A549 (cell line): Measurements from ENCODE around the gene PLEKHH1.

Experiments used
- MYC ChIP-seq: IDR thresholded peaks from 2 replicates; pipeline ENCODE4 v1.6.1; 2012; ENCODE audit warnings: mild to moderate bottlenecking, inconsistent platforms, low read length, improper control_type of control experiment, borderline replicate concordance
- ZNF302 ChIP-seq: fragments of 250-450 bp; sonication (Bioruptor Pico); IDR thresholded peaks from 2 replicates; pipeline ENCODE4 v1.9.0; 2021; ENCODE audit warnings: inconsistent platforms, mild to moderate bottlenecking, moderate library complexity
- TF ChIP-seq, protein P1 (sequence below): fragments of >200 bp; sonication (Bioruptor Twin); formaldehyde crosslinking; IDR thresholded peaks from 3 replicates; pipeline ENCODE4 v1.6.1; 2016
- TF ChIP-seq, protein P2 (sequence below): fragments of >200 bp; sonication (Bioruptor Twin); formaldehyde crosslinking; IDR thresholded peaks from 3 replicates; pipeline ENCODE4 v1.5.1; 2016

DNA sequence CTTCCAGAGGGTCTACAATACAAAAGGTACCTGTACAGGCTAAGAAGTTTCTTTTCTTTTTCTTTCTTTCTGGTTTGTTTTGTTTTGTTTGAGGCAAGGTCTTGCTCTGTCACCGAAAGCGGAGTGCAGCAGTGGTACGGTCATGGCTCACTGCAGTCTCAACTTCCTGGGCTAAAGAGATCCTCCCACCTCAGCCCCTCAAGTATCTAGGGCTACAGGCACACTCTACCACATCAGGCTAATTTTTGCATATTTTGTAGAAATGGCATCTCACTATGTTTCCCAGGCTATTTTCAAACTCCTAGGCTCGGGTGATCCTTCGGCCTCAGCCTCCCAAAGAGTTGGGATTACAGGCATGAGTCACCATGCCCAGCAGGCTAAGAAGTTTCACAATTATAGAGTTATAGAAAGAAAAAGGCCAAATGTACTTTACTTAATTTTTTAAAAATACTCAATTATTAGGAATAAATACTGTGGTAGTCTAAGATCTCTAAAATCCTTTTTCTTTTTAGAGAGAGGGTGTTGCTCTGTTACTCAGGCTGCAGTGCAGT, 70.0 kb downstream of the PLEKHH1 start:
- TF ChIP-seq, protein P1, sequence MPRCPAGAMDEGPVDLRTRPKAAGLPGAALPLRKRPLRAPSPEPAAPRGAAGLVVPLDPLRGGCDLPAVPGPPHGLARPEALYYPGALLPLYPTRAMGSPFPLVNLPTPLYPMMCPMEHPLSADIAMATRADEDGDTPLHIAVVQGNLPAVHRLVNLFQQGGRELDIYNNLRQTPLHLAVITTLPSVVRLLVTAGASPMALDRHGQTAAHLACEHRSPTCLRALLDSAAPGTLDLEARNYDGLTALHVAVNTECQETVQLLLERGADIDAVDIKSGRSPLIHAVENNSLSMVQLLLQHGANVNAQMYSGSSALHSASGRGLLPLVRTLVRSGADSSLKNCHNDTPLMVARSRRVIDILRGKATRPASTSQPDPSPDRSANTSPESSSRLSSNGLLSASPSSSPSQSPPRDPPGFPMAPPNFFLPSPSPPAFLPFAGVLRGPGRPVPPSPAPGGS, result no peak
- TF ChIP-seq, protein P2, sequence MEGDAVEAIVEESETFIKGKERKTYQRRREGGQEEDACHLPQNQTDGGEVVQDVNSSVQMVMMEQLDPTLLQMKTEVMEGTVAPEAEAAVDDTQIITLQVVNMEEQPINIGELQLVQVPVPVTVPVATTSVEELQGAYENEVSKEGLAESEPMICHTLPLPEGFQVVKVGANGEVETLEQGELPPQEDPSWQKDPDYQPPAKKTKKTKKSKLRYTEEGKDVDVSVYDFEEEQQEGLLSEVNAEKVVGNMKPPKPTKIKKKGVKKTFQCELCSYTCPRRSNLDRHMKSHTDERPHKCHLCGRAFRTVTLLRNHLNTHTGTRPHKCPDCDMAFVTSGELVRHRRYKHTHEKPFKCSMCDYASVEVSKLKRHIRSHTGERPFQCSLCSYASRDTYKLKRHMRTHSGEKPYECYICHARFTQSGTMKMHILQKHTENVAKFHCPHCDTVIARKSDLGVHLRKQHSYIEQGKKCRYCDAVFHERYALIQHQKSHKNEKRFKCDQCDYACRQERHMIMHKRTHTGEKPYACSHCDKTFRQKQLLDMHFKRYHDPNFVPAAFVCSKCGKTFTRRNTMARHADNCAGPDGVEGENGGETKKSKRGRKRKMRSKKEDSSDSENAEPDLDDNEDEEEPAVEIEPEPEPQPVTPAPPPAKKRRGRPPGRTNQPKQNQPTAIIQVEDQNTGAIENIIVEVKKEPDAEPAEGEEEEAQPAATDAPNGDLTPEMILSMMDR, result no peak
- TF ChIP-seq MYC (no peak), ZNF302 (CRISPR knock-in tag) (no peak)
